ENCODE data around the gene SLC35F1.

GRCh38 chr6:118101831-118102345 lies 194.8 kb downstream of the SLC35F1 start:
- TF ChIP-seq CTCF (IDR thresholded peaks at IDR 0.05; ENCODE audit: low read depth, low read length, missing input control), result no peak
- TF ChIP-seq TAF1 (conservative IDR thresholded peaks at IDR 0.05), result no peak
- TF ChIP-seq EGR1 (IDR thresholded peaks at IDR 0.05; ENCODE audit: low read depth in 2 of 2), result no peak
- no peak for TF ChIP-seq JUND (IDR thresholded peaks at IDR 0.05)
- no peak for TF ChIP-seq ATF3 (IDR thresholded peaks at IDR 0.05)
- TF ChIP-seq MAX (IDR thresholded peaks at IDR 0.05), result no peak
- no peak for TF ChIP-seq RXRA (IDR thresholded peaks at IDR 0.05)
- TF ChIP-seq GABPA (IDR thresholded peaks at IDR 0.05 in 1 of 2, conservative IDR thresholded peaks at IDR 0.05 in 1 of 2), result no peak
- no peak for TF ChIP-seq RAD21 (IDR thresholded peaks at IDR 0.05)
- TF ChIP-seq REST (IDR thresholded peaks at IDR 0.05), result no peak
- no peak for TF ChIP-seq SP1 (IDR thresholded peaks at IDR 0.05)
- no peak for TF ChIP-seq NR2F2 (IDR thresholded peaks at IDR 0.05)
- TF ChIP-seq YY1 (IDR thresholded peaks at IDR 0.05), result no peak
- no peak for TF ChIP-seq HNF4A (conservative IDR thresholded peaks at IDR 0.05)

Data from liver (tissue), 3 donors.